ENCODE results near the gene NEDD8. TPM values are rescaled to one million over a fixed set of nuclear protein-coding genes. Genes with fewer than 3 reads are reported as not detected.
A peak's percentile ranks its signal among the peaks of the same experiment; 100 is the strongest.

The NEDD8 gene
- total and polyA plus RNA-seq, 2 experiments from 2014 or later, result 138 to 326 TPM

DNA sequence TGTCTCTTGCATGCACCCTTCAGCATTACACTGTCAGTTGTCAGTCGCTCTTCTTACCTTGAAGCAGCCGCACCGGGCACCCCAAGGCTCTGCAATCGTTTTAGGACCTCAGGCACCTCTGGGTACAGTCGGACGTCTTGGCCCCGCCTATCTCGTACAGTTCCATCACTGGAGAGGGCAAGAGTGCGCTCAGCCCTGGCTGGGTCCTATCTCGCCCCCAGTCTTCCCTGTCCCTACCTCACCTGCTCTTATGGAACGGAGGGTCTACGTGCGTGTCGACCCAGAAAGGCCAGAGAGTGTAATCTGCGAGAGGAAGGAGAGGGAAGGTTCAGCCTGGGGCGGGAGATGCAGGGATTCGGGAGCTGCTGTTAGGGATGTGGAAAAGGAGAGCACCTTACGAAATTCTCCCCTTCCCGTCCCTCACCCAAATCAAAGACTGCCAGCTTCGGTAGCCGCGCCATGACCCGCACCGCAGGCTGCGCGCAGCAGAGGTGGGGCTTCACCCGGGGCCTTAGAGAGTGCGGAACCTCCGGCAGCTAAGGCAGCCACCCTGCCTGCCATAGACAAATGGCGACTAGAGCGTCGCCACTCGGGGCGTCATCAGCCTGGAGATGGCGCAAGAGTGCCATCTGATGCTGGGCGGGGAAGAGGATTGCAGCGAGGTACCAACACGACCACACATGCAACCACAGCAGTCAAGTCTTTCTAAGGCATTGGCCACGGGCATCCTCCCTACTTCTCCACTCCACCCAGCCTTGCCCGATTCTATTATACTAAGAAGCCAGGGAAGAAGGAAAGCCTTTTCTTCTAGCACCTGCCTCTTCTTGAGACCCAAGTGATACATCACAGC is 16.4 kb downstream of the NEDD8 start, which contains the start of gene MDP1:
Gene MDP1, minus strand, starts transcription at position 572 of the 850 bp plus-strand sequence. Its CDS starts 111 bp downstream, at position 461.
- H3K27ac ChIP-seq, result peak within 1 kb of the TSS; percentile 79
- H3K4me1 ChIP-seq (ENCODE audit: insufficient read depth), result peaks cover 9% of the 10 kb centered on the region
- TF ChIP-seq EZH2phosphoT487 (IDR thresholded peaks at IDR 0.05; ENCODE audit: insufficient read depth, low read depth), result no peak
- TF ChIP-seq EZH2 (IDR thresholded peaks at IDR 0.05; ENCODE audit: insufficient read depth, poor library complexity, severe bottlenecking), result no peak
- peak within 1 kb of the TSS; percentile 85 for H2AFZ ChIP-seq
- peak; percentile 91 for DNase-seq
- 0 to 1% methylated on average over 40 of the region's 40 CpGs for WGBS, 2 experiments (ENCODE audit: low coverage in 1 of 2, low lambda C conversion rate in 2 of 2, missing lambda C conversion rate in 2 of 2)
- H3K4me2 ChIP-seq (ENCODE audit: unreplicated experiment), result peak within 1 kb of the TSS; percentile 84
- H3K36me3 ChIP-seq (ENCODE audit: low read depth), result no peaks in the 10 kb centered on the region
- peak within 1 kb of the TSS; percentile 80 for H3K4me3 ChIP-seq
- H3K9me2 ChIP-seq (ENCODE audit: insufficient read depth), result no peaks in the 10 kb centered on the region
- no peaks in the 10 kb centered on the region for H3K27me3 ChIP-seq (replicated peaks; ENCODE audit: insufficient read depth)
- in situ Hi-C loops (cut with MboI), result no loop called here
- no peaks in the 10 kb centered on the region for H3K9me3 ChIP-seq (ENCODE audit: low read depth)
- peaks cover 37% of the 10 kb centered on the region for H3F3A ChIP-seq (ENCODE audit: insufficient read depth)
- peaks cover 36% of the 10 kb centered on the region for H3K79me2 ChIP-seq (ENCODE audit: insufficient read depth)
- H3K9ac ChIP-seq, result peak within 1 kb of the TSS; percentile 87
- H4K20me1 ChIP-seq (ENCODE audit: insufficient read depth), result no peaks in the 10 kb centered on the region

- no peaks in the 10 kb centered on the region for H4K20me1 ChIP-seq (ENCODE audit: insufficient read depth)
- no peaks in the 10 kb centered on the region for H3K27me3 ChIP-seq (replicated peaks; ENCODE audit: insufficient read depth)
- peaks cover 8% of the 10 kb centered on the region; the same call in 1 of the 2 replicates for H3K36me3 ChIP-seq (ENCODE audit: low read depth)
- peaks cover 36% of the 10 kb centered on the region for H3F3A ChIP-seq (ENCODE audit: insufficient read depth)
- H3K9ac ChIP-seq, result peak overlapping the region; percentile 98
- TF ChIP-seq EZH2phosphoT487 (IDR thresholded peaks at IDR 0.05; ENCODE audit: insufficient read depth, low read depth) (no peak), EZH2 (IDR thresholded peaks at IDR 0.05; ENCODE audit: insufficient read depth, poor library complexity, severe bottlenecking) (no peak)
- H3K9me3 ChIP-seq (ENCODE audit: low read depth), result no peaks in the 10 kb centered on the region
- no peak for DNase-seq
- H2AFZ ChIP-seq, result peak overlapping the region; percentile 90
- no peaks in the 10 kb centered on the region for H3K9me2 ChIP-seq (ENCODE audit: insufficient read depth)
- in situ Hi-C loops (cut with MboI), result no loop called here
- peak overlapping the region; percentile 86 for H3K4me2 ChIP-seq (ENCODE audit: unreplicated experiment)
- 84 to 87% methylated on average over 7 of the region's 7 CpGs for WGBS, 2 experiments (ENCODE audit: low coverage in 1 of 2, low lambda C conversion rate in 2 of 2, missing lambda C conversion rate in 2 of 2)
- H3K4me3 ChIP-seq, result peak overlapping the region; percentile 75
- H3K79me2 ChIP-seq (ENCODE audit: insufficient read depth), result peaks cover 20% of the 10 kb centered on the region
- peaks cover 9% of the 10 kb centered on the region for H3K4me1 ChIP-seq (ENCODE audit: insufficient read depth)
- peak overlapping the region; percentile 99 for H3K27ac ChIP-seq
These were observed 18.1 kb downstream of the NEDD8 start for GRCh38 chr14:24213866-24214662.

- Histone ChIP-seq H3K4me2 (ENCODE audit: unreplicated experiment) (peak within 1 kb of the TSS; percentile 86), H3K9me3 (ENCODE audit: low read depth) (no peaks in the 10 kb centered on the region), H4K20me1 (ENCODE audit: insufficient read depth) (no peaks in the 10 kb centered on the region), H3K79me2 (ENCODE audit: insufficient read depth) (peaks cover 15% of the 10 kb centered on the region), H3K4me3 (peak within 1 kb of the TSS; percentile 75), H3K9me2 (ENCODE audit: insufficient read depth) (no peaks in the 10 kb centered on the region), H3F3A (ENCODE audit: insufficient read depth) (peaks cover 29% of the 10 kb centered on the region), H3K27ac (peak within 1 kb of the TSS; percentile 99), H3K27me3 (replicated peaks; ENCODE audit: insufficient read depth) (no peaks in the 10 kb centered on the region), H3K4me1 (ENCODE audit: insufficient read depth) (peaks cover 9% of the 10 kb centered on the region), H3K9ac (peak within 1 kb of the TSS; percentile 98), H3K36me3 (ENCODE audit: low read depth) (peaks cover 8% of the 10 kb centered on the region; the same call in 1 of the 2 replicates), H2AFZ (peak within 1 kb of the TSS; percentile 90)
- DNase-seq, result peak; percentile 100
- in situ Hi-C loops (cut with MboI), result no loop called here
- WGBS, 2 experiments (ENCODE audit: low coverage in 1 of 2, low lambda C conversion rate in 2 of 2, missing lambda C conversion rate in 2 of 2), result 0 to 1% methylated on average over 46 to 52 of the region's 53 CpGs
- TF ChIP-seq EZH2phosphoT487 (IDR thresholded peaks at IDR 0.05; ENCODE audit: insufficient read depth, low read depth) (no peak), EZH2 (IDR thresholded peaks at IDR 0.05; ENCODE audit: insufficient read depth, poor library complexity, severe bottlenecking) (no peak)
These were observed 19.0 kb downstream of the NEDD8 start, which contains the start of gene CHMP4A for GRCh38 chr14:24212924-24213865. Gene CHMP4A (minus strand): TSS chr14:24213488. CDS start chr14:24213439, 49 bp downstream.

All from GM23248 (cell line).